HEK293 (cell line): ENCODE data around the gene CEP20.

Experiments used
- CTCF ChIP-seq: fragments of 450-650 bp; formaldehyde crosslinking; IDR thresholded peaks from 2 replicates; pipeline ENCODE4 v1.5.1; 2016; ENCODE audit warnings: missing biosample characterization, missing genetic modification characterization
- GFI1B ChIP-seq: fragments of 450-650 bp; formaldehyde crosslinking; IDR thresholded peaks from 2 replicates; pipeline ENCODE4 v1.5.1; 2016; ENCODE audit warnings: missing biosample characterization, missing genetic modification characterization
- PRDM2 ChIP-seq: fragments of 450-650 bp; formaldehyde crosslinking; IDR thresholded peaks from 2 replicates; pipeline ENCODE4 v1.5.1; 2016; ENCODE audit warnings: missing biosample characterization, missing genetic modification characterization, borderline replicate concordance
- REST ChIP-seq: fragments of 450-650 bp; formaldehyde crosslinking; IDR thresholded peaks from 2 replicates; pipeline ENCODE4 v1.5.1; 2016; ENCODE audit warnings: missing biosample characterization, missing genetic modification characterization
- TCF7L2 ChIP-seq: IDR thresholded peaks from 2 replicates; pipeline ENCODE4 v1.6.1; 2011; ENCODE audit warnings: low read depth, mild to moderate bottlenecking, inconsistent platforms, low read length, moderate library complexity, borderline replicate concordance
- ZNF184 ChIP-seq: fragments of 450-650 bp; IDR thresholded peaks from 2 replicates; pipeline ENCODE4 v1.5.1; 2018; ENCODE audit warnings: missing biosample characterization, mild to moderate bottlenecking, missing genetic modification characterization
- ZNF211 ChIP-seq: fragments of 450-650 bp; formaldehyde crosslinking; IDR thresholded peaks from 2 replicates; pipeline ENCODE4 v1.5.1; 2016; ENCODE audit warnings: low read depth, missing biosample characterization, missing genetic modification characterization
- ZNF341 ChIP-seq: fragments of 450-650 bp; formaldehyde crosslinking; IDR thresholded peaks from 2 replicates; pipeline ENCODE4; 2016; ENCODE audit warnings: low read depth, missing biosample characterization, missing genetic modification characterization
- ZNF558 ChIP-seq: fragments of 450-650 bp; formaldehyde crosslinking; IDR thresholded peaks from 2 replicates; pipeline ENCODE4 v1.5.1; 2016; ENCODE audit warnings: missing biosample characterization, missing genetic modification characterization

DNA sequence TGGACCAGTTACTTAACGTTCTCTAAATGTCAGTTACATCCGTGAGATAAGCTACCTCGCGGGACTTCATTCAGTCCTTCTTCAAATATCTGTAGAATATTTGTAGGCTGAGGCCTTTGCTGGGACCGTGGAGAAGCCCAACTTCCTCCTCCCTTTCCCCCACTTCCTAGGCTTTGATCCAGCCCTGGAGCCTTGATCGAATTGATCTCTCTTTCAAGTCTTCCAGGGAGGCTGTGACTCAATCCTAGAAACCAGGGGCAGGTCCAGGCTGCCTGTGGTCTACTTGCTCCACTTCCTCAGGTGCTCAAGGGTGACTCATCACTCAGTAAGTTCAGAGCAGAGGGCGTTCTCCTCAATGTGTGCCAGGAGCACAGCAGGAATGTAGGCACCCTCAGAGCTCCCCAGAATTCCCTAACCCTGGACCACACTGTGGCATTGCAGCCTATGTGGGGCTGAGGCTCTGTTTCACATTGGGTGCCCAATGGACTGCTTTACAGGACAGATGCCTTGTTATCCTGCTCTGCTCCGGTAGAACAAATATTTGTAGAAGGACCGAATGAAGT, 11.2 kb upstream of the CEP20 start:
- TF ChIP-seq ZNF184 (tag by site-specific recombination) (no peak), CTCF (no peak), PRDM2 (tag by site-specific recombination) (no peak), ZNF558 (tag by site-specific recombination) (no peak), GFI1B (tag by site-specific recombination) (no peak), ZNF211 (tag by site-specific recombination) (no peak), TCF7L2 (no peak), ZNF341 (tag by site-specific recombination) (no peak), REST (tag by site-specific recombination) (no peak)
